NCI-H146 (cell line): ENCODE measurements around the gene IGFBP5.

ENCODE experiments used
- DNase-seq: peaks from one replicate; lab custom pipeline; 2025; lab: John Stamatoyannopoulos, UW

The IGFBP5 gene

GRCh38 chr2:216687646-216688045, 7.7 kb downstream of the IGFBP5 start:
- no peak for DNase-seq

- DNase-seq, result no peak
These were observed 8.2 kb downstream of the IGFBP5 start for GRCh38 chr2:216687111-216687510.

- no peak for DNase-seq
These were observed 9.9 kb downstream of the IGFBP5 start for GRCh38 chr2:216685327-216685875.

GRCh38 chr2:216683846-216684245, 11.5 kb downstream of the IGFBP5 start:
- DNase-seq, result no peak

- no peak for DNase-seq
These were observed 13.7 kb downstream of the IGFBP5 start for GRCh38 chr2:216681683-216682082.

- DNase-seq, result no peak
These were observed 14.3 kb downstream of the IGFBP5 start for GRCh38 chr2:216680951-216681629.

- no peak for DNase-seq
These were observed 15.7 kb downstream of the IGFBP5 start for GRCh38 chr2:216679658-216680024.

- no peak for DNase-seq
These were observed 16.3 kb downstream of the IGFBP5 start for GRCh38 chr2:216678813-216679657.

GRCh38 chr2:216678098-216678465, 17.3 kb downstream of the IGFBP5 start:
- DNase-seq, result no peak

- DNase-seq, result no peak
These were observed 17.8 kb downstream of the IGFBP5 start for GRCh38 chr2:216677439-216678097.

GRCh38 chr2:216676630-216677029, 18.7 kb downstream of the IGFBP5 start:
- DNase-seq, result no peak

- no peak for DNase-seq
These were observed 21.0 kb downstream of the IGFBP5 start for GRCh38 chr2:216674376-216674775.

GRCh38 chr2:216673609-216674008, 21.7 kb downstream of the IGFBP5 start:
- no peak for DNase-seq

GRCh38 chr2:216673021-216673420, 22.3 kb downstream of the IGFBP5 start:
- no peak for DNase-seq

- DNase-seq, result no peak
These were observed 22.9 kb downstream of the IGFBP5 start for GRCh38 chr2:216672466-216672865.

GRCh38 chr2:216671791-216672343, 23.5 kb downstream of the IGFBP5 start:
- DNase-seq, result no peak

- no peak for DNase-seq
These were observed 24.3 kb downstream of the IGFBP5 start for GRCh38 chr2:216671081-216671411.

- no peak for DNase-seq
These were observed 24.9 kb downstream of the IGFBP5 start for GRCh38 chr2:216670266-216671080.

GRCh38 chr2:216666461-216667233, 28.7 kb downstream of the IGFBP5 start:
- DNase-seq, result peak; percentile 42

- DNase-seq, result peak; percentile 75
These were observed 29.6 kb downstream of the IGFBP5 start for GRCh38 chr2:216665717-216666116.

GRCh38 chr2:216665242-216665641, 30.1 kb downstream of the IGFBP5 start:
- no peak for DNase-seq
